ENCODE data around the gene PRKG1. TPM values are rescaled to one million over a fixed set of nuclear protein-coding genes. Genes with fewer than 3 reads are reported as not detected.
A peak's percentile ranks its signal among the peaks of the same experiment; 100 is the strongest.

PRKG1 gene
- total RNA-seq, 1 donor from 2014 or later, result 22.8 TPM

- no peak for TF ChIP-seq CTCF (IDR thresholded peaks at IDR 0.05)
Observed at GRCh38 chr10:51419196-51420093, 345.2 kb downstream of the PRKG1 start.

GRCh38 chr10:51421853-51422252, 347.6 kb downstream of the PRKG1 start:
- Mint-ChIP-seq H3K9me3 (ENCODE audit: low read depth) (no peaks in the 10 kb centered on the region), H3K4me3 (ENCODE audit: unreplicated experiment) (no peak overlapping the region), H3K27ac (ENCODE audit: unreplicated experiment) (no peak overlapping the region), H3K27me3 (ENCODE audit: low read depth) (no peaks in the 10 kb centered on the region), H3K4me1 (ENCODE audit: low read depth) (peaks cover 34% of the 10 kb centered on the region), H3K36me3 (ENCODE audit: low read depth) (no peaks in the 10 kb centered on the region)
- DNase-seq (ENCODE audit: low spot score), result no peak
- TF ChIP-seq CTCF (IDR thresholded peaks at IDR 0.05), result no peak

More at GRCh38 chr10:51419196-51420093, 345.2 kb downstream of the PRKG1 start:
- no peaks in the 10 kb centered on the region for H3K27me3 Mint-ChIP-seq (ENCODE audit: low read depth)
- DNase-seq (ENCODE audit: low spot score), result no peak
- H3K4me1 Mint-ChIP-seq (ENCODE audit: low read depth), result peaks cover 20% of the 10 kb centered on the region
- no peak overlapping the region for H3K27ac Mint-ChIP-seq (ENCODE audit: unreplicated experiment)
- no peaks in the 10 kb centered on the region for H3K36me3 Mint-ChIP-seq (ENCODE audit: low read depth)
- no peak overlapping the region for H3K4me3 Mint-ChIP-seq (ENCODE audit: unreplicated experiment)
- H3K9me3 Mint-ChIP-seq (ENCODE audit: low read depth), result no peaks in the 10 kb centered on the region

GRCh38 chr10:51422311-51423120, 348.2 kb downstream of the PRKG1 start:
- DNase-seq (ENCODE audit: low spot score), result no peak
- no peaks in the 10 kb centered on the region for H3K36me3 Mint-ChIP-seq (ENCODE audit: low read depth)
- peak; percentile 96 for TF ChIP-seq CTCF (IDR thresholded peaks at IDR 0.05)
- no peak overlapping the region for H3K4me3 Mint-ChIP-seq (ENCODE audit: unreplicated experiment)
- H3K27ac Mint-ChIP-seq (ENCODE audit: unreplicated experiment), result peak overlapping the region; percentile 52
- H3K9me3 Mint-ChIP-seq (ENCODE audit: low read depth), result no peaks in the 10 kb centered on the region
- H3K4me1 Mint-ChIP-seq (ENCODE audit: low read depth), result peaks cover 34% of the 10 kb centered on the region
- no peaks in the 10 kb centered on the region for H3K27me3 Mint-ChIP-seq (ENCODE audit: low read depth)

GRCh38 chr10:51423121-51423452, 348.8 kb downstream of the PRKG1 start:
- Mint-ChIP-seq H3K27me3 (ENCODE audit: low read depth) (no peaks in the 10 kb centered on the region), H3K4me3 (ENCODE audit: unreplicated experiment) (no peak overlapping the region), H3K4me1 (ENCODE audit: low read depth) (peaks cover 34% of the 10 kb centered on the region), H3K27ac (ENCODE audit: unreplicated experiment) (no peak overlapping the region), H3K36me3 (ENCODE audit: low read depth) (no peaks in the 10 kb centered on the region), H3K9me3 (ENCODE audit: low read depth) (peaks cover 2% of the 10 kb centered on the region)
- TF ChIP-seq CTCF (IDR thresholded peaks at IDR 0.05), result no peak
- no peak for DNase-seq (ENCODE audit: low spot score)

- DNase-seq (ENCODE audit: low spot score), result no peak
- no peak for TF ChIP-seq CTCF (IDR thresholded peaks at IDR 0.05)
- Mint-ChIP-seq H3K27ac (ENCODE audit: unreplicated experiment) (peak overlapping the region; percentile 79), H3K27me3 (ENCODE audit: low read depth) (no peaks in the 10 kb centered on the region), H3K4me1 (ENCODE audit: low read depth) (peaks cover 34% of the 10 kb centered on the region), H3K36me3 (ENCODE audit: low read depth) (peaks cover 2% of the 10 kb centered on the region), H3K4me3 (ENCODE audit: unreplicated experiment) (no peak overlapping the region), H3K9me3 (ENCODE audit: low read depth) (peaks cover 5% of the 10 kb centered on the region)
Observed at GRCh38 chr10:51425431-51425830, 351.1 kb downstream of the PRKG1 start.

Data from chondrocyte (in vitro differentiated cells).